ENCODE results near the gene CRMP1. TPM values are rescaled to one million over a fixed set of nuclear protein-coding genes. Genes with fewer than 3 reads are reported as not detected.
"Not testable (repeated sequence)": the region's sequence is repeated elsewhere in the genome, so short reads cannot be mapped to it uniquely, and the experiment has no call there.

Gene CRMP1
- total RNA-seq, 1 donor from 2014 or later = 245 TPM

DNA sequence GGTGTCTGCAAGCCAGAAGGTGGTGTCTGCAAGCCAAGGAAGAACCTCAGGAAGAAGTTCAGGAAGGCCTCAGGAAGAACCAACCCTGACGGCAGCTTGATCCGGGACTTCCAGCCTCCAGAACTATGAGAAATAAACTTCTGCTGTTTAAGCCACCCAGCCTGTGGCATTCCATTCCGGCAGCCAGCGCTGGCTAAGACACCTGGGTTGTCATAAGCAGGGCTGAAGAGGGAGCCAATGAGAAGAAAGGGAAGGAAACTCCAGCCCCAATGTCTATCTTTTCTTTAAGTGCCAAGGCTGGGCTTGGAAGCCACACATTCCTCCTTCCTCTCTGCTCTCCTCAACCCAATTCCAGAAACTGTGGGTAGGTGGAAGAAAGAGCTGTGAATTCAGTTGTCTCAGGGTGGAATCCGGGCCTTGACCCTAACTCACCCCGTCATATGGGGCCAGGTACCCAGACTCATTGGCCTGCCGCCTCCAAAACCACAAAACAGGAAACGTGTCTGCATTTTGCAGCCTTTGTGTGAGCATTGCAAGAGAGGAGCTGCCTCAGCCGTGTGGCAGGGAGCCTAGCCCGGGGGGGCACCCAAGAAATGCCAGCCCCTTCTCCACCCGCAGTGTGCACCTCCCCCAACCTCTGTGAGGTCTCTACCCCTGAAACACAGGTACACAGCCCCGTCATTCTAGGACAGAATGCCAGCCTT lies 26.8 kb downstream of the CRMP1 start:
- TF ChIP-seq, protein P1, sequence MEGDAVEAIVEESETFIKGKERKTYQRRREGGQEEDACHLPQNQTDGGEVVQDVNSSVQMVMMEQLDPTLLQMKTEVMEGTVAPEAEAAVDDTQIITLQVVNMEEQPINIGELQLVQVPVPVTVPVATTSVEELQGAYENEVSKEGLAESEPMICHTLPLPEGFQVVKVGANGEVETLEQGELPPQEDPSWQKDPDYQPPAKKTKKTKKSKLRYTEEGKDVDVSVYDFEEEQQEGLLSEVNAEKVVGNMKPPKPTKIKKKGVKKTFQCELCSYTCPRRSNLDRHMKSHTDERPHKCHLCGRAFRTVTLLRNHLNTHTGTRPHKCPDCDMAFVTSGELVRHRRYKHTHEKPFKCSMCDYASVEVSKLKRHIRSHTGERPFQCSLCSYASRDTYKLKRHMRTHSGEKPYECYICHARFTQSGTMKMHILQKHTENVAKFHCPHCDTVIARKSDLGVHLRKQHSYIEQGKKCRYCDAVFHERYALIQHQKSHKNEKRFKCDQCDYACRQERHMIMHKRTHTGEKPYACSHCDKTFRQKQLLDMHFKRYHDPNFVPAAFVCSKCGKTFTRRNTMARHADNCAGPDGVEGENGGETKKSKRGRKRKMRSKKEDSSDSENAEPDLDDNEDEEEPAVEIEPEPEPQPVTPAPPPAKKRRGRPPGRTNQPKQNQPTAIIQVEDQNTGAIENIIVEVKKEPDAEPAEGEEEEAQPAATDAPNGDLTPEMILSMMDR (conservative IDR thresholded peaks at IDR 0.05) = no peak
- no peaks in the 10 kb centered on the region for H3K27me3 Mint-ChIP-seq (ENCODE audit: low read depth)

DNA sequence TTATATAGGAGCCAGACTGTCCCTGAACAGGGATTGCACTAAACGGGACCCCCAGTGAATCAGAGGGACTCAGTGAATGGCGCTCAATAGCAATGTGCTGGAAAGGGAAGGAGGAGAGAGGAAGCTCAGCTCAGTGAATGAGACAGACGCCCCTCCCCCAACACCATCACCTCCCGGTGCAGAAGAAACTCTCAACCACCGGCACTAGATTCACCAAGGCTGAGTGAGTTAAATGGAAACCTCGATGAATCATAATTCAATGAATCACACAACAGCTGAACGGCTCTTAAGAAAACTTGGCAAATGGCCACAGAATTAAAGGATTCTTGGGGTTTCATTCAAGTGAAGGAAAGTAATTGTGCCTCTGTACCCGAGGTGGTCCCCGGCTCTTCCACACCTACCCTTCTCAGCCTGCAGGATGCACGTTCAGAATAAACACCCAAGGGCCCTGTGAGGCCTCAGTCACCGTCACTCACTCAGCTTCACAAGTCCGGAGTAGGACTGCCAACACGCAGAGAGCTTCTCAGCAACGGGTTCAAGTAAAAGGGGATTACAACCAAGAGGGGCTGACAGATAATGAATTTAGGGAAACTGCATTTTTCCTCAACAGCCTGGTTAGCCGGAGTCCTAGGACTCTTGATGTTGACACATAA lies 29.3 kb downstream of the CRMP1 start:
- Mint-ChIP-seq H3K36me3 (ENCODE audit: low read depth) (peaks cover 18% of the 10 kb centered on the region), H3K9me3 (no peaks in the 10 kb centered on the region), H3K27me3 (ENCODE audit: low read depth) (no peaks in the 10 kb centered on the region), H3K27ac (ENCODE audit: unreplicated experiment) (no peak overlapping the region), H3K4me3 (no peak overlapping the region), H3K4me1 (peaks cover 7% of the 10 kb centered on the region)
- no peak for DNase-seq (ENCODE audit: low read depth, low spot score)
- TF ChIP-seq, protein P1 (conservative IDR thresholded peaks at IDR 0.05) = no peak

More for the DNA sequence above, 26.8 kb downstream of the CRMP1 start:
- Mint-ChIP-seq H3K27ac (ENCODE audit: unreplicated experiment) (no peak overlapping the region), H3K36me3 (ENCODE audit: low read depth) (peaks cover 13% of the 10 kb centered on the region), H3K4me3 (no peak overlapping the region), H3K9me3 (no peaks in the 10 kb centered on the region), H3K4me1 (peaks cover 7% of the 10 kb centered on the region)
- DNase-seq (ENCODE audit: low read depth, low spot score) = no peak

DNA sequence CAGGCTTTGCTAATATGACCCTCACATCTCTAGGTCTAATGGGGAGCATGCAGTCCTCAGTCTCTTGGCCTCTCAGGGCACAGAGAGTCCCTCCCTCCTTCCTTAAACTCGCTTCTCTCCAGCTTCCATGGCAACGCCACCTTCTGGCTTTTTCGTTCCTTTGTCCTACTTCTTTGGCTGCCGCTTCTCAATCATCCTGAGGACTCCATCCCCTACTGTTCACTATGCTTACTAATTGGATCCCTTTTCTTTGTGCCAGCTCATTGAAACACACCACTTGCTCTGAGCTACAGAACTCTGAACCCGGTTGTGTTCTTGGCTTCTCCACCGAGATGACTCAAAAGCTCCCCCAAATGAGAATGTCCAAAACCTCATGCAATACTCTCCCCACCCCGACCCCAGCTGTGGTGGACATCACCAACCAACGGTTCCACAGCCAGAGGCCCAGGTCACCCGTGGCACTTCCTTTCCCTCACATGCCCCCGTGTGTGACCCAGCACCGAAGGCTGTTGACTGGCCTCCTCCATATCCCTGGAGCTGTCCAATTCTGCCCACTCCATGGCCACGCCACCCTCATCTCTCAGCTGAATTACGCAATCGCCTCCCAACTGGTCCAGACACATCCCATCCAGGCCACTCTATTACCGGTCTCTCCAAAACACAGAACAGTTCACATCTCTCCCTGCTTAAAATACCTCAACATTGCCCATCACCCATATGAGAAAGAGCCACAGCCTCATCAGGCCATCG lies 34.7 kb downstream of the CRMP1 start:
- DNase-seq (ENCODE audit: low read depth, low spot score) = no peak
- H3K4me3 Mint-ChIP-seq = no peak overlapping the region
- H3K4me1 Mint-ChIP-seq = no peaks in the 10 kb centered on the region
- H3K27ac Mint-ChIP-seq (ENCODE audit: unreplicated experiment) = no peak overlapping the region
- H3K27me3 Mint-ChIP-seq (ENCODE audit: low read depth) = no peaks in the 10 kb centered on the region
- H3K36me3 Mint-ChIP-seq (ENCODE audit: low read depth) = peaks cover 17% of the 10 kb centered on the region
- TF ChIP-seq, protein P1 (conservative IDR thresholded peaks at IDR 0.05) = no peak
- H3K9me3 Mint-ChIP-seq = no peaks in the 10 kb centered on the region

DNA sequence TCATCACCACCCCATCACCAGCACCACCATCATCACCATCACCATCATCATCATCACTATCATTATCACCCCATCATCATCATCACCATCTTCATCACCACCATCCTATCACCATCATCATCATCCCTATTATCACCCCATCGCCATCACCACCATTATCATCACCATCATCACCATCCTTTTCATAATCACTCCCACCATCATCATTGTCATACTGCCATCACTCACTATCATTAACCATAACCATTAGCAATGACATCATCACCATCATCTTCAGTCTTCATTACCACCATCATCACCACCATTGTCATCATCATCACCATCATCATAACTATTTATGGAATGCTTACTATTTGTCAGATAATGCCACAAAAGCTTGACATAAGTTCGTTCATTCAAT lies 35.7 kb downstream of the CRMP1 start:
- Mint-ChIP-seq H3K9me3 (no peaks in the 10 kb centered on the region), H3K4me1 (no peaks in the 10 kb centered on the region)

DNA sequence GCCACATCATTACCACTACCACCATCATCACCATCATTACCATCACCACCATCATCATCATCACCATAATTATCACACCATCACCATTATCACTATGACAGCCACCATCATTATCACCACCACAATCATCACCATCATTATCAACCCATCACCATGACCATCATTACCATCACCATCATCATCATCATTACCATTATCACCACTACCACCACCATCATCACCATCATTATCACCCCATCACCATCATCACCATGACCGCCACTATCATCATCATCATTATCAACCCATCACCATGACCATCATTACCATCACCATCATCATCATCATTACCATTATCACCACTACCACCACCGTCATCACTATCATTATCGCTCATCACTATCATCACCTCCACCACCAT lies 36.5 kb downstream of the CRMP1 start:
- not testable (repeated sequence) for DNase-seq (ENCODE audit: low read depth, low spot score); H3K9me3 Mint-ChIP-seq; H3K4me1 Mint-ChIP-seq; H3K27ac Mint-ChIP-seq (ENCODE audit: unreplicated experiment); H3K4me3 Mint-ChIP-seq; H3K27me3 Mint-ChIP-seq (ENCODE audit: low read depth)
- peaks cover 22% of the 10 kb centered on the region for H3K36me3 Mint-ChIP-seq (ENCODE audit: low read depth)

More for the DNA sequence above, 35.7 kb downstream of the CRMP1 start:
- Mint-ChIP-seq H3K4me3 (no peak overlapping the region), H3K27ac (ENCODE audit: unreplicated experiment) (no peak overlapping the region), H3K36me3 (ENCODE audit: low read depth) (peaks cover 20% of the 10 kb centered on the region), H3K27me3 (ENCODE audit: low read depth) (no peaks in the 10 kb centered on the region)
- TF ChIP-seq, protein P1 (conservative IDR thresholded peaks at IDR 0.05) = no peak
- DNase-seq (ENCODE audit: low read depth, low spot score) = no peak

Data from neural crest cell (in vitro differentiated cells).